Gastrocnemius medialis (tissue), 4 donors: ENCODE data around the gene E2F1. TPM values are rescaled to one million over a fixed set of nuclear protein-coding genes. Genes with fewer than 3 reads are reported as not detected.

ENCODE experiments used
- ATAC-seq, 2 donors: fragments of 150-250 bp; one replicate each; pipeline ENCODE4 v1.9.1; 2016
- DNase-seq, 2 donors: peaks; one replicate each; pipeline ENCODE4 v3.0.0-alpha.2; 2019
- H3K27ac ChIP-seq, 4 donors: fragments of 200-600 bp; sonication (generic); 1 replicate in 1 of 4; 2 replicates in 3 of 4; pipeline ENCODE4 v1.5.1; 2016 to 2018; ENCODE audit warnings: mild to moderate bottlenecking in 2 of 4, moderate library complexity in 1 of 4
- H3K27me3 ChIP-seq, 3 donors: fragments of 200-600 bp; sonication (generic) in 2 of 3; 1 replicate in 1 of 3; 2 replicates in 2 of 3; pipeline versions ENCODE4 v1.5.1 to v1.6.0; 2016 to 2019; ENCODE audit warnings: mild to moderate bottlenecking in 1 of 3, moderate library complexity in 1 of 3
- H3K36me3 ChIP-seq, 2 donors: fragments of 200-600 bp; sonication (generic) in 1 of 2; one replicate each; pipeline ENCODE4 v1.5.1; 2017 to 2018
- H3K4me1 ChIP-seq, 2 donors: fragments of 200-600 bp; sonication (generic) in 1 of 2; one replicate each; pipeline ENCODE4 v1.5.1; 2016 to 2017; ENCODE audit warnings: mild to moderate bottlenecking in 2 of 2
- H3K4me3 ChIP-seq, 4 donors: fragments of 200-600 bp; sonication (generic) in 3 of 4; 1 replicate in 1 of 4; 2 replicates in 3 of 4; pipeline ENCODE4 v1.5.1; 2016 to 2019; ENCODE audit warnings: mild to moderate bottlenecking in 2 of 4
- H3K9me3 ChIP-seq, 3 donors: fragments of 200-600 bp; sonication (generic) in 2 of 3; 1 replicate in 1 of 3; 2 replicates in 2 of 3; pipeline ENCODE4 v1.5.1; 2016 to 2019
- POLR2A ChIP-seq, 2 donors: fragments of 450-650 bp; IDR thresholded peaks; one replicate each; pipeline ENCODE4 v1.6.1; 2017; ENCODE audit warnings: antibody characterized with exemption in 2 of 2, mild to moderate bottlenecking in 2 of 2, moderate library complexity in 2 of 2
- in situ Hi-C, 4 donors: fragments of 200-750 bp; cut with MboI; loops; one replicate each; pipeline versions ENCODE4 v1.15.0 to v1.8.0; 2017; ENCODE audit warnings: low sequenced_read_pairs in 4 of 4
- intact Hi-C: fragments of 100-400 bp; cut with DNase I; formaldehyde crosslinking; loops from one replicate; pipeline ENCODE4 v1.15.1; 2023; ENCODE audit warnings: low total_unique reads
- total RNA-seq, 4 donors: library from RNA; depleted of rRNA; stranded (reverse); fragments of >200 nt; gene quantifications; one replicate each; pipeline versions ENCODE4 v1.1.0 to v1.2.3, GENCODE V29; 2016
- TF ChIP-seq, protein P1 (sequence below), 5 experiments: fragments of 450-650 bp in 3 of 5; fragments of 200-600 bp in 2 of 5; sonication (generic) in 2 of 5; IDR thresholded peaks in 4 of 5; conservative IDR thresholded peaks in 1 of 5; 1 replicate in 4 of 5; 2 replicates in 1 of 5; pipeline ENCODE4 v1.5.1; 2016 to 2019; ENCODE audit warnings: antibody characterized with exemption in 5 of 5, mild to moderate bottlenecking in 3 of 5, moderate library complexity in 3 of 5

E2F1 gene
- total RNA-seq, 4 donors from 2014 or later = 1.00 to 2.0 (median 1.4) TPM; not detected in 1

GRCh38 chr20:33694639-33695012, 8.4 kb upstream of the E2F1 start:
- intact Hi-C loops (no loop called here), in situ Hi-C loops (no loop called here)
- DNase-seq = no peak
- H3K27me3 ChIP-seq = no peaks in the 10 kb centered on the region
- no peaks in the 10 kb centered on the region for H3K36me3 ChIP-seq
- no peak for ATAC-seq
- H3K4me1 ChIP-seq = no peaks in the 10 kb centered on the region
- TF ChIP-seq, protein P1, sequence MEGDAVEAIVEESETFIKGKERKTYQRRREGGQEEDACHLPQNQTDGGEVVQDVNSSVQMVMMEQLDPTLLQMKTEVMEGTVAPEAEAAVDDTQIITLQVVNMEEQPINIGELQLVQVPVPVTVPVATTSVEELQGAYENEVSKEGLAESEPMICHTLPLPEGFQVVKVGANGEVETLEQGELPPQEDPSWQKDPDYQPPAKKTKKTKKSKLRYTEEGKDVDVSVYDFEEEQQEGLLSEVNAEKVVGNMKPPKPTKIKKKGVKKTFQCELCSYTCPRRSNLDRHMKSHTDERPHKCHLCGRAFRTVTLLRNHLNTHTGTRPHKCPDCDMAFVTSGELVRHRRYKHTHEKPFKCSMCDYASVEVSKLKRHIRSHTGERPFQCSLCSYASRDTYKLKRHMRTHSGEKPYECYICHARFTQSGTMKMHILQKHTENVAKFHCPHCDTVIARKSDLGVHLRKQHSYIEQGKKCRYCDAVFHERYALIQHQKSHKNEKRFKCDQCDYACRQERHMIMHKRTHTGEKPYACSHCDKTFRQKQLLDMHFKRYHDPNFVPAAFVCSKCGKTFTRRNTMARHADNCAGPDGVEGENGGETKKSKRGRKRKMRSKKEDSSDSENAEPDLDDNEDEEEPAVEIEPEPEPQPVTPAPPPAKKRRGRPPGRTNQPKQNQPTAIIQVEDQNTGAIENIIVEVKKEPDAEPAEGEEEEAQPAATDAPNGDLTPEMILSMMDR (IDR thresholded peaks at IDR 0.05 in 4 of 5, conservative IDR thresholded peaks at IDR 0.05 in 1 of 5) = no peak
- TF ChIP-seq POLR2A (IDR thresholded peaks at IDR 0.05) = no peak
- H3K9me3 ChIP-seq = no peaks in the 10 kb centered on the region
- H3K27ac ChIP-seq = no peak overlapping the region
- H3K4me3 ChIP-seq = no peak overlapping the region

- in situ Hi-C loops = no loop called here
- no peak overlapping the region for H3K4me3 ChIP-seq
- H3K36me3 ChIP-seq = no peaks in the 10 kb centered on the region
- no peaks in the 10 kb centered on the region for H3K4me1 ChIP-seq
- no peaks in the 10 kb centered on the region for H3K27me3 ChIP-seq
- intact Hi-C loops = no loop called here
- no peak overlapping the region for H3K27ac ChIP-seq
- no peaks in the 10 kb centered on the region for H3K9me3 ChIP-seq
- TF ChIP-seq, protein P1 (IDR thresholded peaks at IDR 0.05 in 4 of 5, conservative IDR thresholded peaks at IDR 0.05 in 1 of 5) = no peak
- TF ChIP-seq POLR2A (IDR thresholded peaks at IDR 0.05) = no peak
- DNase-seq = no peak
- no peak for ATAC-seq
These were observed 7.8 kb upstream of the E2F1 start for GRCh38 chr20:33693741-33694638.

GRCh38 chr20:33693289-33693688, 7.1 kb upstream of the E2F1 start:
- H3K4me1 ChIP-seq = no peaks in the 10 kb centered on the region
- H3K9me3 ChIP-seq = no peaks in the 10 kb centered on the region
- no peak overlapping the region for H3K27ac ChIP-seq
- intact Hi-C loops (no loop called here), in situ Hi-C loops (no loop called here)
- no peaks in the 10 kb centered on the region for H3K27me3 ChIP-seq
- no peak for ATAC-seq
- no peak for DNase-seq
- H3K4me3 ChIP-seq = no peak overlapping the region
- H3K36me3 ChIP-seq = no peaks in the 10 kb centered on the region
- TF ChIP-seq, protein P1 (IDR thresholded peaks at IDR 0.05 in 4 of 5, conservative IDR thresholded peaks at IDR 0.05 in 1 of 5) = no peak
- no peak for TF ChIP-seq POLR2A (IDR thresholded peaks at IDR 0.05)

DNA sequence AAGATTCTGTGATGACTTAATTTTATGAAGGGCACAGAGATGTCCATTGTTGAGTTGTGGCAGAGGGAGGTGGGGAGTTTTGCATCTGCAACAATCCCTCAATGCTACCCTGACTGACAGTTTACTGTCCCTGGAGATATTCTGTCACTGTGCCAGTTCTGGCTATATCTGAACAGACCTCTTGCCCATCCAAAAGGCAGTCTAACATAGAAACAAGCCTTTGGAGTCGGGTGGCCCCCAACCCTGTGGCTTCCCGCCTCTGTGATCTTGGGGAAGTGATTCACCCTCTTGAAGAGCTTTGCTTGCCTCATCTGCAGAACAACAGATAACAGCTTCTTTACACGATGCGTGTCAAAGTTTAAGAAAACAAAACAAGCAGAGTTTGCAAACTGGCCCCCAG, 3.8 kb upstream of the E2F1 start:
- ATAC-seq = no peak
- Histone ChIP-seq H3K4me1 (peaks cover 5 to 11% of the 10 kb centered on the region in 2 donors), H3K4me3 (no peak overlapping the region), H3K27ac (no peak overlapping the region), H3K27me3 (no peaks in the 10 kb centered on the region), H3K36me3 (no peaks in the 10 kb centered on the region), H3K9me3 (no peaks in the 10 kb centered on the region)
- intact Hi-C loops (no loop called here), in situ Hi-C loops (no loop called here)
- no peak for TF ChIP-seq POLR2A (IDR thresholded peaks at IDR 0.05)
- TF ChIP-seq, protein P1 (IDR thresholded peaks at IDR 0.05 in 4 of 5, conservative IDR thresholded peaks at IDR 0.05 in 1 of 5) = no peak
- DNase-seq = no peak
